NCI-H524 treated with DMSO at 0.1 percent for 48 hours (cell line): ENCODE data around the gene PHEX.

ENCODE experiments used
- DNase-seq: peaks from one replicate; lab custom pipeline; 2025; lab: John Stamatoyannopoulos, UW

PHEX gene

GRCh38 chrX:22032084-22032483 lies at the start of gene PHEX:
PHEX (plus strand) TSS chrX:22032325; CDS start chrX:22033006, 681 bp downstream.
- no peak for DNase-seq

- peak; percentile 38 for DNase-seq
These were observed 46.8 kb upstream of the PHEX start for GRCh38 chrX:21985332-21985777.

GRCh38 chrX:21986596-21986995 lies 45.5 kb upstream of the PHEX start:
- DNase-seq = no peak

GRCh38 chrX:21989384-21989783 lies 42.7 kb upstream of the PHEX start:
- no peak for DNase-seq

GRCh38 chrX:21990832-21991231 lies 41.3 kb upstream of the PHEX start:
- DNase-seq = no peak

- no peak for DNase-seq
These were observed 40.6 kb upstream of the PHEX start for GRCh38 chrX:21991504-21991903.

GRCh38 chrX:21993265-21993664 lies 38.9 kb upstream of the PHEX start:
- no peak for DNase-seq

GRCh38 chrX:21996872-21997455 lies 35.2 kb upstream of the PHEX start:
- no peak for DNase-seq

- DNase-seq = no peak
These were observed 34.1 kb upstream of the PHEX start for GRCh38 chrX:21998037-21998436.

- no peak for DNase-seq
These were observed 27.3 kb upstream of the PHEX start for GRCh38 chrX:22004866-22005265.

- DNase-seq = no peak
These were observed 20.1 kb upstream of the PHEX start for GRCh38 chrX:22012051-22012450.

- no peak for DNase-seq
These were observed 19.2 kb upstream of the PHEX start for GRCh38 chrX:22012931-22013330.

GRCh38 chrX:22015139-22015750 lies 16.9 kb upstream of the PHEX start:
- no peak for DNase-seq

- DNase-seq = no peak
These were observed 10.3 kb upstream of the PHEX start for GRCh38 chrX:22021751-22022324.

- no peak for DNase-seq
These were observed 7.5 kb upstream of the PHEX start for GRCh38 chrX:22024577-22024976.

GRCh38 chrX:22025751-22026150 lies 6.4 kb upstream of the PHEX start:
- DNase-seq = no peak

- DNase-seq = no peak
These were observed 5.4 kb upstream of the PHEX start for GRCh38 chrX:22026731-22027130.

- DNase-seq = no peak
These were observed 381 bp downstream of the PHEX start for GRCh38 chrX:22032506-22032905.

GRCh38 chrX:22033818-22034217 lies 1.7 kb downstream of the PHEX start:
- DNase-seq = no peak

- DNase-seq = no peak
These were observed 3.1 kb downstream of the PHEX start for GRCh38 chrX:22035236-22035635.

GRCh38 chrX:22037225-22037624 lies 5.1 kb downstream of the PHEX start:
- DNase-seq = no peak

GRCh38 chrX:22037911-22038537 lies 5.9 kb downstream of the PHEX start:
- DNase-seq = peak; percentile 82

GRCh38 chrX:22039541-22039940 lies 7.4 kb downstream of the PHEX start:
- DNase-seq = no peak
